OCI-LY1 (cell line): ENCODE results near the gene BACE2.

ENCODE experiments used
- H2AFZ ChIP-seq: fragments of 200-600 bp; sonication (generic), shearing (Covaris generic); 2 replicates; pipeline ENCODE4 v1.6.0; 2014; ENCODE audit warnings: antibody characterized with exemption, mild to moderate bottlenecking, low read length
- H3F3A ChIP-seq: fragments of 200-600 bp; sonication (generic), shearing (Covaris generic); 2 replicates; pipeline ENCODE4 v1.6.0; 2014; ENCODE audit warnings: mild to moderate bottlenecking, antibody characterized with exemption, low read length, moderate library complexity; ENCODE audit not compliant: insufficient read depth
- H3K27ac ChIP-seq: fragments of 200-600 bp; sonication (generic); 2 replicates; pipeline ENCODE4 v1.5.1; 2014; ENCODE audit warnings: low read length, mixed run types, mild to moderate bottlenecking, low read depth; ENCODE audit not compliant: poor library complexity, severe bottlenecking
- H3K27me3 ChIP-seq: fragments of 200-600 bp; sonication (generic); 2 replicates; pipeline ENCODE4 v1.6.0; 2014; ENCODE audit warnings: antibody characterized with exemption, mild to moderate bottlenecking, low read length, moderate library complexity; ENCODE audit not compliant: insufficient read depth
- H3K36me3 ChIP-seq: fragments of 200-600 bp; sonication (generic); 2 replicates; pipeline ENCODE4 v1.6.1; 2014; ENCODE audit warnings: mild to moderate bottlenecking, antibody characterized with exemption, low read length, moderate library complexity, mixed read lengths; ENCODE audit not compliant: insufficient read depth
- H3K4me1 ChIP-seq: fragments of 200-600 bp; sonication (generic); 2 replicates; pipeline ENCODE4 v1.5.1; 2014; ENCODE audit warnings: mild to moderate bottlenecking, low read length, moderate library complexity; ENCODE audit not compliant: insufficient read depth, severe bottlenecking
- H3K4me2 ChIP-seq: fragments of 200-600 bp; sonication (generic), shearing (Covaris generic); 2 replicates; pipeline ENCODE4 v1.6.1; 2014; ENCODE audit warnings: low read length
- H3K4me3 ChIP-seq: fragments of 200-600 bp; sonication (generic); 2 replicates; pipeline ENCODE4 v1.5.1; 2014; ENCODE audit warnings: low read length, low read depth, mild to moderate bottlenecking, mixed read lengths; ENCODE audit not compliant: poor library complexity, severe bottlenecking
- H3K79me2 ChIP-seq: fragments of 200-600 bp; shearing (Covaris generic); 2 replicates; pipeline ENCODE4 v1.6.1; 2016; ENCODE audit warnings: mixed run types, low read length, mixed read lengths; ENCODE audit not compliant: insufficient read depth
- H3K9ac ChIP-seq: fragments of 200-600 bp; sonication (generic), shearing (Covaris generic); 2 replicates; pipeline ENCODE4 v1.6.1; 2014; ENCODE audit warnings: mild to moderate bottlenecking, low read length, mixed read lengths
- H3K9me2 ChIP-seq: fragments of 200-600 bp; sonication (generic), shearing (Covaris generic); 2 replicates; pipeline ENCODE4 v1.6.1; 2014; ENCODE audit warnings: low read depth, mild to moderate bottlenecking, low read length, mixed read lengths
- H3K9me3 ChIP-seq: fragments of 200-600 bp; shearing (Covaris generic); 2 replicates; pipeline ENCODE4 v1.6.1; 2014; ENCODE audit warnings: low read length, mixed read lengths
- H4K20me1 ChIP-seq: fragments of 200-600 bp; sonication (generic), shearing (Covaris generic); 2 replicates; pipeline ENCODE4 v1.6.0; 2016; ENCODE audit warnings: mild to moderate bottlenecking, low read length; ENCODE audit not compliant: insufficient read depth
- CTCF ChIP-seq: fragments of 200-600 bp; sonication (generic), shearing (Covaris generic); IDR thresholded peaks from 2 replicates; pipeline ENCODE4 v1.5.1; 2017; ENCODE audit warnings: mild to moderate bottlenecking, antibody characterized with exemption, low read length, moderate library complexity, mixed read lengths
- EZH2 ChIP-seq: fragments of 200-600 bp; sonication (generic), shearing (Covaris generic); IDR thresholded peaks from 2 replicates; pipeline ENCODE4 v1.8.0; 2017; ENCODE audit warnings: borderline replicate concordance, mixed run types, mild to moderate bottlenecking, antibody characterized with exemption, low read length, moderate library complexity, mixed read lengths

BACE2 gene

GRCh38 chr21:41199123-41199522 is 31.2 kb downstream of the BACE2 start:
- H3K9ac ChIP-seq: no peak overlapping the region
- no peaks in the 10 kb centered on the region for H3K36me3 ChIP-seq
- H3K27ac ChIP-seq: no peak overlapping the region
- no peak for TF ChIP-seq EZH2
- H3K4me2 ChIP-seq: no peak overlapping the region
- no peaks in the 10 kb centered on the region for H4K20me1 ChIP-seq
- no peaks in the 10 kb centered on the region for H3K27me3 ChIP-seq
- no peaks in the 10 kb centered on the region for H3F3A ChIP-seq
- no peak overlapping the region for H2AFZ ChIP-seq
- H3K4me3 ChIP-seq: no peak overlapping the region
- H3K79me2 ChIP-seq: no peaks in the 10 kb centered on the region
- H3K9me3 ChIP-seq: no peaks in the 10 kb centered on the region
- H3K4me1 ChIP-seq: no peaks in the 10 kb centered on the region
- no peaks in the 10 kb centered on the region for H3K9me2 ChIP-seq

DNA sequence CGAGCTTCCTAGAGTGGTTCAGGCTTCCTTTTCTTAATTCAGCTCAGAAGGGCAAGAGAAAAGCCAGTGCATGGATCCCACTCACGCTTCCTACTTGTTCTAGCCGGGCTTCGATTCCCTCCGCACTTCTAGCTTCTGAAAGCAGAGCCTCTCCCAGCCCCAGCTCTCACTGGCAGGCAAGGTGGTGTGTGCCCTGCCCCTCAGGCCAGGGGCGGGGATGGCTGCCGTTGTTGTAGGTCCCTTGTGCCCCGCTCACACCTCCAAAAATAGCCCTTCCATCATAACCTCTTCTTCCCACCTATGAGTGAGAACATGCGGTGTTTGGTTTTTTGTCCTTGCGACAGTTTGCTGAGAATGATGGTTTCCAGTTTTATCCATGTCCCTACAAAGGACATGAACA is 31.6 kb downstream of the BACE2 start:
- Histone ChIP-seq H3K27ac (no peak overlapping the region), H3K9me3 (no peaks in the 10 kb centered on the region), H3K27me3 (no peaks in the 10 kb centered on the region), H3K4me1 (no peaks in the 10 kb centered on the region), H3K36me3 (no peaks in the 10 kb centered on the region), H2AFZ (no peak overlapping the region), H3F3A (no peaks in the 10 kb centered on the region), H3K4me3 (no peak overlapping the region), H4K20me1 (no peaks in the 10 kb centered on the region), H3K9ac (no peak overlapping the region), H3K4me2 (no peak overlapping the region), H3K9me2 (no peaks in the 10 kb centered on the region), H3K79me2 (no peaks in the 10 kb centered on the region)
- TF ChIP-seq EZH2 (no peak), CTCF (no peak)

GRCh38 chr21:41201385-41201784 is 33.4 kb downstream of the BACE2 start:
- Histone ChIP-seq H3K4me3 (no peak overlapping the region), H3K9me3 (no peaks in the 10 kb centered on the region), H3K9me2 (no peaks in the 10 kb centered on the region), H3K4me1 (no peaks in the 10 kb centered on the region), H3K27ac (no peak overlapping the region), H4K20me1 (no peaks in the 10 kb centered on the region), H3K4me2 (no peak overlapping the region), H3K79me2 (no peaks in the 10 kb centered on the region), H3K27me3 (no peaks in the 10 kb centered on the region), H2AFZ (no peak overlapping the region), H3F3A (no peaks in the 10 kb centered on the region), H3K36me3 (no peaks in the 10 kb centered on the region), H3K9ac (no peak overlapping the region)
- TF ChIP-seq CTCF (no peak), EZH2 (no peak)

- Histone ChIP-seq H3K9me3 (no peaks in the 10 kb centered on the region), H3K4me1 (no peaks in the 10 kb centered on the region), H3K9ac (no peak overlapping the region), H3K4me3 (no peak overlapping the region), H3F3A (no peaks in the 10 kb centered on the region), H3K4me2 (no peak overlapping the region), H3K27ac (no peak overlapping the region), H3K9me2 (no peaks in the 10 kb centered on the region), H2AFZ (no peak overlapping the region), H3K36me3 (no peaks in the 10 kb centered on the region), H3K27me3 (no peaks in the 10 kb centered on the region), H4K20me1 (no peaks in the 10 kb centered on the region), H3K79me2 (no peaks in the 10 kb centered on the region)
- TF ChIP-seq CTCF (no peak), EZH2 (no peak)
Measured at GRCh38 chr21:41204736-41205135, 36.8 kb downstream of the BACE2 start.
